A673 (cell line): ENCODE results near the gene RELL2. TPM values are rescaled to one million over a fixed set of nuclear protein-coding genes. Genes with fewer than 3 reads are reported as not detected.

ENCODE experiments used
- BruUV-seq: library from RNA; stranded (reverse); fragments of 400-500 nt; replicated peaks from 2 replicates; lab custom pipeline; 2021; lab: Mats Ljungman, UMichigan
- CTCF ChIA-PET: fragments of 300-600 bp; sonication (Branson Sonifier 250); formaldehyde crosslinking; loops from one replicate; lab custom pipeline; 2022; ENCODE audit warnings: antibody characterized with exemption; lab: Charles Lee
- POLR2A ChIA-PET: fragments of 300-600 bp; sonication (Branson Sonifier 250); formaldehyde crosslinking; loops from one replicate; lab custom pipeline; 2022; ENCODE audit warnings: antibody characterized with exemption; ENCODE audit not compliant: low non-redundant PET; lab: Charles Lee
- DNase-seq: peaks from one replicate; pipeline ENCODE4 v3.0.0-alpha.2; 2015; ENCODE audit warnings: low spot score
- H3K27ac ChIP-seq: fragments of 200-600 bp; sonication (generic); 2 replicates; pipeline ENCODE4 v1.5.1; 2016; ENCODE audit warnings: mixed run types, low read depth, mild to moderate bottlenecking, mixed read lengths, antibody characterized with exemption, low read length; ENCODE audit not compliant: poor library complexity, severe bottlenecking
- H3K27me3 ChIP-seq: fragments of 200-600 bp; sonication (generic); replicated peaks from 2 replicates; pipeline ENCODE4 v1.6.1; 2017; ENCODE audit warnings: mixed run types, low read depth, mild to moderate bottlenecking, mixed read lengths, antibody characterized with exemption, low read length; ENCODE audit not compliant: insufficient read depth, poor library complexity
- H3K36me3 ChIP-seq: fragments of 200-600 bp; sonication (generic); 2 replicates; pipeline ENCODE4 v1.6.1; 2016; ENCODE audit warnings: mixed run types, mild to moderate bottlenecking, mixed read lengths, antibody characterized with exemption, low read length; ENCODE audit not compliant: insufficient read depth, poor library complexity, severe bottlenecking
- H3K4me1 ChIP-seq: fragments of 200-600 bp; sonication (generic); 2 replicates; pipeline ENCODE4 v1.6.1; 2017; ENCODE audit warnings: mixed run types, mild to moderate bottlenecking, mixed read lengths, antibody characterized with exemption, low read length; ENCODE audit not compliant: insufficient read depth, poor library complexity, severe bottlenecking
- H3K4me3 ChIP-seq: fragments of 200-600 bp; sonication (generic); 2 replicates; pipeline ENCODE4 v1.5.1; 2016; ENCODE audit warnings: low read depth, mixed run types, mild to moderate bottlenecking, mixed read lengths, low read length; ENCODE audit not compliant: poor library complexity, severe bottlenecking
- H3K9me3 ChIP-seq: fragments of 200-600 bp; sonication (generic); 2 replicates; pipeline ENCODE4 v1.6.1; 2016; ENCODE audit warnings: mixed run types, low read depth, mild to moderate bottlenecking, mixed read lengths, antibody characterized with exemption, low read length; ENCODE audit not compliant: poor library complexity, severe bottlenecking
- CTCF ChIP-seq: fragments of 300-800, 200-600 bp; sonication (generic); conservative IDR thresholded peaks from 2 replicates; pipeline ENCODE4 v1.5.1; 2017; ENCODE audit warnings: low read depth, mild to moderate bottlenecking, antibody characterized with exemption, low read length, moderate library complexity, mixed read lengths
- EZH2 ChIP-seq: fragments of 200-600 bp; sonication (generic); IDR thresholded peaks from 2 replicates; pipeline ENCODE4 v1.6.1; 2017; ENCODE audit warnings: borderline replicate concordance, low read depth, mild to moderate bottlenecking, mixed read lengths, antibody characterized with exemption, low read length; ENCODE audit not compliant: poor library complexity, severe bottlenecking
- intact Hi-C: fragments of 100-400 bp; cut with micrococcal nuclease; formaldehyde crosslinking; loops from one replicate; pipeline ENCODE4 v1.10.0; 2022; ENCODE audit not compliant: unreplicated experiment
- total RNA-seq: library from RNA; stranded (reverse); gene quantifications from 2 replicates; pipeline ENCODE4 v1.2.3, GENCODE V29; 2021

Gene RELL2
- total RNA-seq, 1 experiment from 2014 or later, result 4.7 TPM

DNA sequence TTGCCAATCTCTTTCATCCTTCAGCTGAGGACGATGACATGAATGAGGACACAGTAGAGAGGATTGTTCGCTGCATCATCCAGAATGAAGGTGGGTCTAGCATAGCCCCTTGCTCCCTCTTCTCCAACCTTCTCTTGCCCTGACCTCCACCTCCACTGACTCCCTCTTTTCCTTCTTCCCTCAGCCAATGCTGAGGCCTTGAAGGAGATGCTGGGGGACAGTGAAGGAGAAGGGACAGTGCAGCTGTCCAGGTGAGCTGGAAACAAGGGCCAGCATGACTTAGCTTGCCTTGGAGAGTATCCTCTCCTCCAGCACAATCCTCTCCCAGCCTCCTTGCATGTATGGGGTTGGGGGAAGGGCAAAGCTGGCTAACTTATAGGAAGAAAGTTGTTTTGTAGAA, 2.0 kb downstream of the RELL2 start:
- H3K4me1 ChIP-seq, result peaks cover 9% of the 10 kb centered on the region
- TF ChIP-seq CTCF, result no peak
- TF ChIP-seq EZH2, result no peak
- ChIA-PET CTCF (no interaction called here), POLR2A (no interaction called here)
- H3K36me3 ChIP-seq, result no peaks in the 10 kb centered on the region
- no TSS peak for BruUV-seq
- no peak overlapping the region for H3K27ac ChIP-seq
- no peak for DNase-seq
- H3K9me3 ChIP-seq, result no peaks in the 10 kb centered on the region
- no peaks in the 10 kb centered on the region for H3K27me3 ChIP-seq
- intact Hi-C loops, result no loop called here
- H3K4me3 ChIP-seq, result no peak overlapping the region

DNA sequence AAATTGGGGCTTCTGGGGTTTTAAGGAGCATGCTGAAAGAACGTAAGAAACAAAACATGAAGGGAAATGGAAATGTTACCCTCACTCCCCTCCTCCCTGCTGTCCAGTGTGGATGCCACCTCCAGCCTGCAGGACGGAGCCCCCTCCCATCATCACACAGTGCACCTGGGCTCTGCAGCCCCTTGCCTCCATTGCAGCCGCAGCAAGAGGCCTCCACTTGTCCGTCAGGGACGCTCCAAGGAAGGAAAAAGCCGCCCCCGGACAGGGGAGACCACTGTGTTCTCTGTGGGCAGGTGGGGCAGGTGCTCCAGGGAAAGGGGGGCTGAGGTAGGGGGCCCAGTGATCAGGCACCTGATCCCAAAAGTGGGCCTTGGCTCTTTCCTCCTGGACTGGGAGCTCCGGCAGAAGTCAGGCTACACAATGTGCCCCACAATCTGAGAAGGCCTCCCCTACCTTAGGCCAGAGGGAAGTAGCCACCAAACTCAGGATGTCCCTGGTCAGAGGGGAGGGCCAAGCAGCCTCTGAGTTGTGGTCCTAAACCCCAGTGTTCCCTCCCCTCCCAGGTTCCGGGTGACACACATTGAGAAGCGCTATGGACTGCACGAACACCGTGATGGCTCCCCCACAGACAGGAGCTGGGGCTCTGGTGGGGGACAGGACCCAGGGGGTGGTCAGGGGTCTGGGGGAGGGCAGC, 2.7 kb downstream of the RELL2 start:
- H3K4me1 ChIP-seq, result peaks cover 9% of the 10 kb centered on the region
- ChIA-PET POLR2A (no interaction called here), CTCF (no interaction called here)
- no peaks in the 10 kb centered on the region for H3K9me3 ChIP-seq
- TF ChIP-seq CTCF, result no peak
- H3K36me3 ChIP-seq, result no peaks in the 10 kb centered on the region
- no peak overlapping the region for H3K4me3 ChIP-seq
- no peak overlapping the region for H3K27ac ChIP-seq
- no TSS peak for BruUV-seq
- no peak for DNase-seq
- intact Hi-C loops, result no loop called here
- no peaks in the 10 kb centered on the region for H3K27me3 ChIP-seq

DNA sequence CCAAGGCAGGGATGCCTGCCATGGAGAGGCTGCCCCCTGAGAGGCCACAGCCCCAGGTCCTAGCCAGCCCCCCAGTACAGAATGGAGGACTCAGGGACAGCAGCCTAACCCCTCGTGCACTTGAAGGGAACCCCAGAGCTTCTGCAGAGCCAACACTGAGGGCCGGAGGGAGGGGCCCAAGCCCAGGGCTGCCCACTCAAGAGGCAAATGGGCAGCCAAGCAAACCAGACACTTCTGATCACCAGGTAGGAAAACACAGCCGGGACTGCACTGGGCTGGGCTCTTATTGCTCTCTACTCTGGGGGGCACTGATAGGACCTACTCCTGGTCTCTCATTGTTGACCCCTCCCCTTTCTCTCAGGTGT, 3.2 kb downstream of the RELL2 start:
- Histone ChIP-seq H3K4me1 (peaks cover 7% of the 10 kb centered on the region), H3K4me3 (no peak overlapping the region), H3K9me3 (no peaks in the 10 kb centered on the region), H3K27me3 (no peaks in the 10 kb centered on the region), H3K36me3 (no peaks in the 10 kb centered on the region), H3K27ac (no peak overlapping the region)
- no TSS peak for BruUV-seq
- intact Hi-C loops, result no loop called here
- ChIA-PET CTCF (no interaction called here), POLR2A (no interaction called here)
- DNase-seq, result no peak
- TF ChIP-seq EZH2 (no peak), CTCF (no peak)
